Measurements from ENCODE around the gene DLG2. TPM values are rescaled to one million over a fixed set of nuclear protein-coding genes. Genes with fewer than 3 reads are reported as not detected.

The DLG2 gene
- total and polyA plus RNA-seq, 4 donors = 0.30 to 5.5 (median 0.68) TPM

- H3K27ac ChIP-seq (ENCODE audit: low read depth in 1 of 2, low read length in 2 of 2) = no peak overlapping the region
- WGBS = 79% methylated on average over 4 of the region's 4 CpGs
- no peak for DNase-seq (ENCODE audit: low spot score)
These were observed 1408.8 kb downstream of the DLG2 start for GRCh38 chr11:84218318-84218717.

GRCh38 chr11:84215672-84216071 lies 1411.5 kb downstream of the DLG2 start:
- TF ChIP-seq NR2F2 (IDR thresholded peaks at IDR 0.05) (no peak), GABPA (IDR thresholded peaks at IDR 0.05 in 1 of 2, conservative IDR thresholded peaks at IDR 0.05 in 1 of 2) (no peak)
- Histone ChIP-seq H3K4me3 (ENCODE audit: low read depth in 1 of 3, low read length in 3 of 3) (no peak overlapping the region), H3K9ac (ENCODE audit: low read depth in 1 of 2, low read length in 2 of 2) (no peak overlapping the region), H3K27ac (ENCODE audit: low read depth in 1 of 2, low read length in 2 of 2) (no peak overlapping the region), H3K36me3 (ENCODE audit: control insufficient read depth in 4 of 4, insufficient read depth in 3 of 4, low read depth in 1 of 4, low read length in 3 of 4) (no peaks in the 10 kb centered on the region), H3K4me1 (ENCODE audit: control insufficient read depth in 4 of 4, insufficient read depth in 4 of 4, low read length in 3 of 4) (no peaks in the 10 kb centered on the region), H3K27me3 (ENCODE audit: control insufficient read depth in 4 of 4, insufficient read depth in 4 of 4, low read length in 3 of 4) (no peaks in the 10 kb centered on the region), H3K9me3 (ENCODE audit: control insufficient read depth in 4 of 4, low read length in 3 of 4) (no peaks in the 10 kb centered on the region)
- WGBS = 96% methylated on average over 1 of the region's 1 CpG
- no peak for DNase-seq (ENCODE audit: low spot score)

More at GRCh38 chr11:84218318-84218717, 1408.8 kb downstream of the DLG2 start:
- TF ChIP-seq SP1 (IDR thresholded peaks at IDR 0.05) (no peak), YY1 (IDR thresholded peaks at IDR 0.05) (no peak), MAX (IDR thresholded peaks at IDR 0.05) (no peak), FOXA2 (IDR thresholded peaks at IDR 0.05) (no peak), HNF4A (conservative IDR thresholded peaks at IDR 0.05) (no peak), GABPA (IDR thresholded peaks at IDR 0.05 in 1 of 2, conservative IDR thresholded peaks at IDR 0.05 in 1 of 2) (no peak), JUND (IDR thresholded peaks at IDR 0.05) (no peak), FOXA1 (IDR thresholded peaks at IDR 0.05) (no peak), CTCF (IDR thresholded peaks at IDR 0.05; ENCODE audit: low read depth, low read length, missing input control) (no peak), ZBTB33 (IDR thresholded peaks at IDR 0.05) (no peak), RAD21 (IDR thresholded peaks at IDR 0.05) (no peak), HNF4G (IDR thresholded peaks at IDR 0.05) (no peak)
- H3K4me1 ChIP-seq (ENCODE audit: control insufficient read depth in 4 of 4, insufficient read depth in 4 of 4, low read length in 3 of 4) = no peaks in the 10 kb centered on the region
- H3K4me3 ChIP-seq (ENCODE audit: low read depth in 1 of 3, low read length in 3 of 3) = no peak overlapping the region
- no peaks in the 10 kb centered on the region for H3K36me3 ChIP-seq (ENCODE audit: control insufficient read depth in 4 of 4, insufficient read depth in 3 of 4, low read depth in 1 of 4, low read length in 3 of 4)
- H3K9ac ChIP-seq (ENCODE audit: low read depth in 1 of 2, low read length in 2 of 2) = no peak overlapping the region
- no peaks in the 10 kb centered on the region for H3K27me3 ChIP-seq (ENCODE audit: control insufficient read depth in 4 of 4, insufficient read depth in 4 of 4, low read length in 3 of 4)
- H3K9me3 ChIP-seq (ENCODE audit: control insufficient read depth in 4 of 4, low read length in 3 of 4) = no peaks in the 10 kb centered on the region

GRCh38 chr11:84214557-84214956 lies 1412.6 kb downstream of the DLG2 start:
- Histone ChIP-seq H3K9me3 (ENCODE audit: control insufficient read depth in 4 of 4, low read length in 3 of 4) (no peaks in the 10 kb centered on the region), H3K36me3 (ENCODE audit: control insufficient read depth in 4 of 4, insufficient read depth in 3 of 4, low read depth in 1 of 4, low read length in 3 of 4) (no peaks in the 10 kb centered on the region), H3K27me3 (ENCODE audit: control insufficient read depth in 4 of 4, insufficient read depth in 4 of 4, low read length in 3 of 4) (no peaks in the 10 kb centered on the region), H3K9ac (ENCODE audit: low read depth in 1 of 2, low read length in 2 of 2) (no peak overlapping the region), H3K27ac (ENCODE audit: low read depth in 1 of 2, low read length in 2 of 2) (no peak overlapping the region), H3K4me1 (ENCODE audit: control insufficient read depth in 4 of 4, insufficient read depth in 4 of 4, low read length in 3 of 4) (no peaks in the 10 kb centered on the region), H3K4me3 (ENCODE audit: low read depth in 1 of 3, low read length in 3 of 3) (no peak overlapping the region)
- WGBS = 95% methylated on average over 1 of the region's 1 CpG
- no peak for DNase-seq (ENCODE audit: low spot score)
- TF ChIP-seq RAD21 (IDR thresholded peaks at IDR 0.05) (no peak), FOXA1 (IDR thresholded peaks at IDR 0.05) (no peak), MAX (IDR thresholded peaks at IDR 0.05) (no peak), CTCF (IDR thresholded peaks at IDR 0.05; ENCODE audit: low read depth, low read length, missing input control) (no peak), HNF4G (IDR thresholded peaks at IDR 0.05) (no peak)
